Natural killer cell (primary cell): Measurements from ENCODE around the gene MEAF6. TPM values are rescaled to one million over a fixed set of nuclear protein-coding genes. Genes with fewer than 3 reads are reported as not detected.
A peak's percentile ranks its signal among the peaks of the same experiment; 100 is the strongest.

ENCODE experiments used
- ATAC-seq, 3 donors: fragments of 150-1000 bp in 2 of 3; fragments of 200-7000 bp in 1 of 3; cut with Tn5 transposase; 1 replicate in 1 of 3; 2 replicates in 2 of 3; pipeline ENCODE4 v1.10.0; 2021; ENCODE audit warnings: mild to moderate bottlenecking in 2 of 3, moderate library complexity in 2 of 3
- DNase-seq, 2 donors: peaks; one replicate each; pipeline versions ENCODE4 v3.0.0 to v3.0.0-alpha.2; 2013 to 2021; ENCODE audit warnings: mixed read lengths in 1 of 2
- H3K27ac ChIP-seq: one replicate; pipeline ENCODE4 v1.5.1; 2013; ENCODE audit warnings: mild to moderate bottlenecking, low read length
- H3K27me3 ChIP-seq: one replicate; pipeline ENCODE4 v1.6.1; 2013; ENCODE audit warnings: low read length; ENCODE audit not compliant: control insufficient read depth, insufficient read depth
- H3K36me3 ChIP-seq: one replicate; pipeline ENCODE4 v1.6.1; 2013; ENCODE audit warnings: low read length; ENCODE audit not compliant: control insufficient read depth, insufficient read depth
- H3K4me1 ChIP-seq: one replicate; pipeline ENCODE4 v1.6.1; 2013; ENCODE audit warnings: low read length; ENCODE audit not compliant: control insufficient read depth, insufficient read depth
- H3K4me3 ChIP-seq: one replicate; pipeline ENCODE4 v1.5.1; 2013; ENCODE audit warnings: low read length
- H3K9me3 ChIP-seq: one replicate; pipeline ENCODE4 v1.6.1; 2013; ENCODE audit warnings: low read length; ENCODE audit not compliant: control insufficient read depth, insufficient read depth
- H3K27ac Mint-ChIP-seq, 2 donors: one replicate each; pipeline ENCODE4 v1.8.0; 2022; ENCODE audit warnings: mild to moderate bottlenecking in 2 of 2, mixed read lengths in 2 of 2, moderate library complexity in 1 of 2
- H3K27me3 Mint-ChIP-seq, 2 donors: one replicate each; pipeline ENCODE4 v1.8.0; 2022; ENCODE audit warnings: low read depth in 2 of 2, mixed read lengths in 2 of 2
- H3K36me3 Mint-ChIP-seq: one replicate; pipeline ENCODE4 v1.8.0; 2022; ENCODE audit warnings: mixed read lengths
- H3K4me1 Mint-ChIP-seq, 2 donors: one replicate each; pipeline ENCODE4 v1.8.0; 2022; ENCODE audit warnings: mixed read lengths in 2 of 2
- H3K4me3 Mint-ChIP-seq: one replicate; pipeline ENCODE4 v1.8.0; 2022; ENCODE audit warnings: mild to moderate bottlenecking, moderate library complexity, mixed read lengths
- H3K9me3 Mint-ChIP-seq, 2 donors: one replicate each; pipeline ENCODE4 v1.8.0; 2022; ENCODE audit warnings: mixed read lengths in 2 of 2
- CTCF ChIP-seq: fragments of 200-600 bp; IDR thresholded peaks from one replicate; pipeline ENCODE4 v1.8.0; 2022; ENCODE audit warnings: antibody characterized with exemption
- WGBS: methylation state at CpG from one replicate; pipeline ENCODE4 v1.1.7; 2013; ENCODE audit warnings: missing lambda C conversion rate; ENCODE audit not compliant: insufficient coverage; 5-methylcytosine and 5-hydroxymethylcytosine counted together
- intact Hi-C: fragments of 100-400 bp; cut with micrococcal nuclease; formaldehyde crosslinking; loops from one replicate; pipeline ENCODE4 v1.14.2; 2022
- total RNA-seq, 4 donors: library from RNA; stranded (reverse); fragments of 120-200 nt in 1 of 4; gene quantifications; one replicate each; pipeline versions ENCODE4 v1.2.3 to v1.2.4, GENCODE V29; 2013 to 2022

Gene MEAF6
- total RNA-seq, 3 donors from 2014 or later (not counting 1 experiment from before 2014, with no cell fraction given) = 63.9 to 78.7 (median 69.0) TPM

GRCh38 chr1:37515185-37516034 is 844 bp upstream of the MEAF6 start:
- H3K27me3 Mint-ChIP-seq = no peaks in the 10 kb centered on the region
- Histone ChIP-seq H3K27me3 (no peaks in the 10 kb centered on the region), H3K4me1 (peaks cover 21% of the 10 kb centered on the region), H3K27ac (peak overlapping the region; percentile 96), H3K9me3 (no peaks in the 10 kb centered on the region), H3K36me3 (peaks cover 14% of the 10 kb centered on the region), H3K4me3 (peak overlapping the region; percentile 78)
- no peak for TF ChIP-seq CTCF
- 70% methylated on average over 13 of the region's 18 CpGs for WGBS
- peaks cover 40 to 53% of the 10 kb centered on the region in 2 donors for H3K4me1 Mint-ChIP-seq
- ATAC-seq (no peak), DNase-seq (no peak)
- peak overlapping the region; percentile 94 to 97 for H3K27ac Mint-ChIP-seq
- intact Hi-C loops = loop anchor here (2.0 kb wide), 2 partner anchors 37 to 39 kb away; partner anchors contain the start of gene SNIP1
- H3K36me3 Mint-ChIP-seq = no peaks in the 10 kb centered on the region
- H3K9me3 Mint-ChIP-seq = no peaks in the 10 kb centered on the region
- H3K4me3 Mint-ChIP-seq = peak overlapping the region; percentile 98

GRCh38 chr1:37513795-37514349 is 694 bp downstream of the MEAF6 start:
- WGBS = 5% methylated on average over 26 of the region's 26 CpGs
- Mint-ChIP-seq H3K27me3 (no peaks in the 10 kb centered on the region), H3K36me3 (no peaks in the 10 kb centered on the region), H3K27ac (peak overlapping the region; percentile 89 to 97), H3K9me3 (no peaks in the 10 kb centered on the region), H3K4me1 (peaks cover 37 to 51% of the 10 kb centered on the region in 2 donors), H3K4me3 (peak overlapping the region; percentile 98)
- Histone ChIP-seq H3K4me1 (peaks cover 21% of the 10 kb centered on the region), H3K27me3 (no peaks in the 10 kb centered on the region), H3K27ac (no peak overlapping the region), H3K4me3 (peak overlapping the region; percentile 78), H3K9me3 (no peaks in the 10 kb centered on the region), H3K36me3 (peaks cover 21% of the 10 kb centered on the region)
- intact Hi-C loops = loop anchor here (2.0 kb wide), 2 partner anchors 35 to 41 kb away; partner anchors contain the start of gene SNIP1
- ATAC-seq (no peak), DNase-seq (peak in 1 of 2 donors; percentile 58)
- no peak for TF ChIP-seq CTCF

- intact Hi-C loops = no loop called here
- DNase-seq = peak in 1 of 2 donors; percentile 12
- Mint-ChIP-seq H3K27me3 (no peaks in the 10 kb centered on the region), H3K27ac (no peak overlapping the region), H3K36me3 (no peaks in the 10 kb centered on the region), H3K4me3 (no peak overlapping the region), H3K4me1 (peaks cover 30 to 39% of the 10 kb centered on the region in 2 donors), H3K9me3 (no peaks in the 10 kb centered on the region)
- peaks cover 45% of the 10 kb centered on the region for H3K36me3 ChIP-seq
- H3K27me3 ChIP-seq = no peaks in the 10 kb centered on the region
- H3K27ac ChIP-seq = no peak overlapping the region
- no peak overlapping the region for H3K4me3 ChIP-seq
- 87% methylated on average over 4 of the region's 4 CpGs for WGBS
- ATAC-seq = no peak
- no peaks in the 10 kb centered on the region for H3K9me3 ChIP-seq
- TF ChIP-seq CTCF = no peak
- peaks cover 14% of the 10 kb centered on the region for H3K4me1 ChIP-seq
These were observed 5.4 kb downstream of the MEAF6 start for GRCh38 chr1:37509181-37509580.
